GM12892 (cell line): ENCODE data around the gene DCC.

ENCODE experiments used
- POLR2A ChIP-seq: IDR thresholded peaks from 2 replicates; pipeline ENCODE4 v1.6.1; 2011; ENCODE audit warnings: low read depth, low read length, control low read depth
- POLR2AphosphoS5 ChIP-seq: IDR thresholded peaks from 2 replicates; pipeline ENCODE4 v1.6.1; 2011; ENCODE audit warnings: low read depth, low read length, control low read depth

GRCh38 chr18:52323802-52324201, 16.2 kb upstream of the DCC start:
- TF ChIP-seq POLR2AphosphoS5: no peak
- no peak for TF ChIP-seq POLR2A
